NCI-H526 treated with DMSO at 0.1 percent for 48 hours (cell line): ENCODE data around the gene MS4A6E.
"Not testable (repeated sequence)": the region's sequence is repeated elsewhere in the genome, so short reads cannot be mapped to it uniquely, and the experiment has no call there.

ENCODE experiments used
- DNase-seq: peaks from one replicate; lab custom pipeline; 2025; lab: John Stamatoyannopoulos, UW

The MS4A6E gene

DNA sequence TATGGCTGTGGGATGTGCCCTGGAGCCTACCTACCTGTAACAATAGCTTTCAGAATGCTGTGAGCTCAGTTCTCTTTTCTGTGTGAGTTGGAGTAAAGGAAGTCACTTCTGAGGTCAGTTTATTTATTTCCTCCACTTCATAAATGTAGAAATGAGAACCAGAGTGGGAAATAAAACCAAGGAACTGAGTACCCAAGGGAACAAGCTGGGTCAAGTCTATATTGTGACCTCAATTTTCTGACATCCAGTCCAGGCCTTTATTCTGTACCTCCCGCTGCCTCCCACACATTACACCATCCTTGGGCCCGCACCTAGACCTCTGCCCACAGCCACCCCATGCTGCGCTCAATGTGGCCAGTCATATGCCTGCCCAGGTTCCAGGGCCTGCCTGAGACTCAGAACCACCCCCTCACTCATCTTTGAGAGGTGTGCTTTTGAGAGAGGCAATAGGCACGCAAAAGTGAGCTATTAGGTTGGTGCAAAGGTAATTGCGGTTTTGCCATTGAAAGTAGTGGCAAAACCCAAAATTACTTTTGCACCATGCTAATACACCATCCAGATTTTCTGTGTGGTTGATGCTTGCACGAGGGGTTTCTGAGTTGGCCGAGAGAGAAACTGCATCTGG, 9.8 kb downstream of the MS4A6E start:
- DNase-seq: no peak

DNA sequence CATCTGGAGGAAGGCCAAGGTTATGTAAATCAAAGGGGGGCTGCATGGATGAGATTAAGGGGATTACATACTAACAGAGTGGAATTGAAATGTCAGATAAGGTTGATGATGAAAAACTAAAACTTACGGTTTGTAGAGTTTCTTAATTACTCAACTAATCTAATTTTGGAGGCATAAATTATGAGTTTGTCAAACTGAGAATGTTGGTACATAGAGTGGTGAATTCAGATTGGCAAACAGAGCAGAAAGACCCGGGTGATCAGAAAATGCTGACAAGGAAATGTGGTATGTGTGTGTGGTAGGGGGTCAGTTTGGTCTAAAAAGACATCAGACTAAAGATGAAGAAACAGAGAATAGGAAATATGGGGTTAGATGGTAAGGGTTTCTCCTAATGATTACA, 11.0 kb downstream of the MS4A6E start:
- DNase-seq: no peak

DNA sequence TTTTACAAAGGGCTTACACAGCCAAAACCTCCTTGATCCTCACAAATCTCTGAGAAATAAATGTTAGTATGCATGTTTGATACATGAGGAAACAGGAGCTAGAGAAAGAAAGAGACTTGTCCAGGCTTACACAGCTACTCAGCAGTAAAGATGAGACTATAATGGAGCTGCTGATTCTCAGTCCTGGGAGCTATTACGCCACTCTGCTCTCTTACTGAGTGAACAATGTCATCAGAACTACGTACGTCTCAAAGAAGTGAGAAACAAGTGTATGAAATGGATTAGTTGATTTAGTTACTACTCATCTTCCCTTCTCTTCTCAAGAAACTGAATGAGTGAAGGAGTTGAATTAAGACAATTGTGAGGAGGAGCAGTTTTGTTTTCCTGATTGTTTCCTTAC, 12.3 kb downstream of the MS4A6E start:
- no peak for DNase-seq

DNA sequence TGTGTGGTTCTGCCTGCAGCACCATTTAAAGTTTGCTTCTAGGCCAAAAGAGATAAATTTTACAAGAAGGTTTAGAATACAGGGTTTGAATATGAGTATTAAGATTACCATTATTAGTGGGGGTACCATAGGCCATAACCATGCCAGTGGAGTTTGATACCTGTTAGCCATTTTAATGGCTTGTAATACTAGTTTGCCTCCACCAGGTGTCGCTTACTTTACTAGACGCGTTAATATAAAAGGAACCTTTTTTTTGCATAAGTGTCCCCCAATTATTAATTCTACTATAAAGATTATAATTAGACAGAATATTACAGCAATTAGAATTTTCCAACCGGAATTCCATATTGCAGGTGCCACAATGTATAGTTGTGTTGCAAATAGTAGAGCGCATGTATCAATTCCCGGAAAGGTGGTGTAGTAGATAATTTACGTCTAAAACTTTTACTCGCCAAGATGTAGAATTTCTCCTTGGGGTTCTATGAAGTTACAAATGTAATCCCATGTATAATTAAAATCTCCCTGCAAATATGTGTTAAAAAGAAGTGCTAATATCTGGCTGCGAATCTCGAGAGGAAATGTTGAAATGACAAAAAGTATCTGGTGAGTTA, 16.1 kb downstream of the MS4A6E start:
- no peak for DNase-seq

DNA sequence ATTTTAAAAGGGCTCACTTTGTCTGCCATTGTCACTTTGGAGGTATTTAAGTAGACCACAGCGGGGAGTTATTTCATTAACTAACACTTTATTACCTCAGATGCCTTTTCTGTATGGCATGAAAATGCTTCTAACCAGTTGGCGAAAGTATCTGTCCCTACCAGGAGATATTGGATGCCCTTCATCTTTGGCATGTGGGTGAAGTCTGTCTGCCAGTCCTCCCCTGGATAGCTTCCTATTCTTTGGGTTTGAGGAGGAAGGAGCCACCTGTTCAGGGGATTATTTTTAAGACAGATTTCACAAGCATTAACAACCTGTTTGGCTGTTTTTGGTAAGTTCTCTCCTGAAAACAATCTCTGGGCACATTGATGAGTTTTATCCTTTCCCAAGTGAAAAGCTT, 17.1 kb downstream of the MS4A6E start:
- no peak for DNase-seq

DNA sequence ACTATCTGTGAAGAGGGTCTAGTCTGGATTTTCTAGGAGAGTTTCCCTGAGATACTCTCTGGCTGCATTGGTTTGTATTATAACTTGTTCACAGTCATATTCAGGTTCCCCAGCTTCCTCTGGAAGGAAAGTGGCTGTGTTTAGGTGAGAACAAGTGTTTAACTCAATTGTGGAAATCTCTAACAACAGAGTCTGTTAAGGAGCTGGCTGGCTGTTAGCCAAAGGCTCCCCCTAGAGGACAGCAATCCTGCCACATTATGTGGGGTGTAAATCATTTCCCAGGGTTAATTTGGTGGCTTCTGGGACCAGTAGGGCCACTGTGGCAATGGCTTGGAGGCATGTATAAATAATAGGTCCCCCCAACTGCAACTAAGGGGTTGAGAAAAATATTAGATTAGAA, 18.4 kb downstream of the MS4A6E start:
- DNase-seq: no peak

DNA sequence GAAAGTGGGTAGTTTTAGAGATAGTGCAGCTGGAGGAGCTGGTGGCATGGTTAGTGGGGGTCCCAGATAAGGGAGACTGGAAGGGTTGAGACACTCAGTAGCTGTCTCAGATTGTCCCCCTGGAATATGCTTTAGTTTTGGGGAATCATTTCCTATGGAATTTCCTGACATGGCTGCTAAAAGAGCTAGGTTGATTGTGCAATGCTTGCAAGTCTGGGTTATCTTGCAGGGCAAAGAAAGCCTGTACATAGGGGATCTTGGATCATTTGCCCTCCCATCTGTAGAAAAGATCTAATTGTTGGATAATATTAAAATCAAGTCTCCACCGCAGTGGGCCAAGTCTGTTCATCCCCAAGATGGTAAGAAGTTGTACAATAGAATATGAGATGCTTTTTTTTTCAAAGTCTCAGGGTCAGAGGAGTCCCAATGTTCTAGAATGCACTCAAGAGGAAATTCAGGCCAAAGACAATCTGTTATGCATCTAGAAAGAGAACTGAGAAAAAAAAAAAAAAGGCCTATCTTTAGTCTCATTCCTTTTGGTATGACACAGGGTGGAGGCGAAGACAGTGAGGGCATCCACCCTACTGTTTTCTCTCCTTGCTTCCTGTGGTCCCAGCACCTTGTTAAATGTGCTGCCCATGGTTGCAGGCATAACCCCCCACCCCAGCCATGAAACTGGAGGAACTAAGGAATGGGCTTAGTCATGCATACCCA, 20.2 kb downstream of the MS4A6E start:
- DNase-seq: no peak

DNA sequence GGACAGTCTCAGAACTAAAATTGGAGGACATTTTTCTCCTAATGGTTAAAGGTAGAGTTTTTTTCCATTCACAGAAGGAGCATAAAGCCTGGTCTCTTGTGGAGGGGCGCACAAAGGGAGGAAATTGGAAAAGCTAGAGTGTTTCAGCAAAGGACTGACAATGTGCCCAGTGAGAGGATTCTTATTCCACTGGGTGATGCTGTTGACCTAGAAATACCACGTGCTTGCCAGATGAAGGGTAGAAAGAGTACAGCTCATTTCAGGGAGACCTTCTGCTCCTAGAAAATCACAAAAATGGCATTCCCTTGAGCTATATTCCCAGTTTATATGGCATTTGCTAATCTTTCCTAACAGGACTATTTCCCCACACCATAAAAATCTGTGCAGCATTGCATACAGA, 21.1 kb downstream of the MS4A6E start:
- DNase-seq: no peak

DNA sequence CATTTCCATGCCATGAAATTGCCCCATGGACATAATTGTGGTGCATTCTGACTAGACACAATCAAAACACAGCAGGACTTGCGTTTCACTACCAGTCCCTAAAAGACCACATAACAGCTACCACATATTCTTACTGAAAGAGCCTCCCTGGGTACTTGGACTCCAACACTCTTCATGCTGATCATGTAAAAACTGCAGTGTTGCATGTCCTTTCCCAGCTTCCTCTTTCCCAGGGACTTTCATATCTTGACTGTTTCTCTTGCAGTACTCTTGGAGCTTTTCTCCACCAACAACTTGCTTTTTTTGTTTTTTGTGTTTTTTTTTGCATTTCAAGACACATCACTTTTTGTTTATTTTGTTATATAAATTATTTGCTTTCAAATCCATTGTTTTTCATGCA, 22.9 kb downstream of the MS4A6E start:
- DNase-seq: no peak

DNA sequence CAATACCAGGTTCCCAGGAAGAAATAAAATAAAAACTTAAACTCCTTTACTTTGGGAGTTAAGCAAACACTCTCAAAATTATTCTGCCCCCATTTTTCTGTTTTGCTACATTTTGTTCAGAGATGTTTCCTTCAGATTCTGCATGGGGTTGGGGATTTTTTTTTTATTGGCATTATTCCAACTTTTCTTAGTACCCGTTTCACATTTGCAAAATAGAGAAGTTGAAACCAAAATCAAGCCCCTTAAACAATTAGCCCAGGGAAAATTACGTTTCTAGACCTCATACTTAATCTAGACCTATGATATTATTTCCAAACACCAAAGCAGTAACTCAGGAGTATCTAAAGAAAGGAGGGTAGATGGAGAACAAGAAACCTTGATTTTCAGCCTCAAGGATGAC, 30.7 kb downstream of the MS4A6E start:
- DNase-seq: no peak

DNA sequence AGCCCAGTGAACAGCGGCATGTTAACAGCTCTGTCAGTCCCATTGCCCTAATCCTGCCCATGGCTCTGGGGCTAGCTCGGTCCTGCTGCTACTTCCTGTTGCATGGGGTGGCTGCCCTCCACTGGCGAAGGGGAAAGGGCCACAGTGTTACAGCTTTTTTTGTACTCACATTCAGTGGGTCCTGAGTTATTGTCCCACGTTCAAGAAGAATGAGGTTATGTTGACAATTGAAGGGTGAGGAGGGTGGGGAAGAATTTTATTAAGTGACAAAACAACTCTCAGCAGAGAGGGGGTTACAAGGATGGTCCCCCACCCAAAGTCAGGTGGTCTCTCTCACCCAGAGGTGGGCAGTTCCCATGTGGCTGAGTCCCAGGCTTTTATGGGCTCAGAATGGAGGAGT, 33.6 kb downstream of the MS4A6E start:
- DNase-seq: no peak

DNA sequence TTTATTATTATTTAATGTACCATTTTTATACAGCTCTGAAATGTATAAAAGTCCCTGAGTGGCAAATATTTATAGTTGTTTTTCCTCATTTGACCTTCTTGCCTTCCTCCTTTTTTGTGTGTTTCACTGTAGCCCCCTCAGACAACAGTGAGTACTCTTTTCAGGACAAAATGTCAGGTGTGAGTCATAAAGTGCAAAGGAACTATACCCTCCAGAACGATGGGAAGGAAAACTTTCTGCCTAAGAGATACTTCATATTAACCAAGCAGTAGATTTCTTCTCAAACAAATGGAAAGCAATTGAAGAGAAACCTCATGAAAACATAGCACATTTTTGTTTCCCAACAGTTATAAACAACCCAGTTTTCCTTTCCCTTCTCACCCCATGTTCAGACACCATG, 35.2 kb downstream of the MS4A6E start:
- DNase-seq: no peak

DNA sequence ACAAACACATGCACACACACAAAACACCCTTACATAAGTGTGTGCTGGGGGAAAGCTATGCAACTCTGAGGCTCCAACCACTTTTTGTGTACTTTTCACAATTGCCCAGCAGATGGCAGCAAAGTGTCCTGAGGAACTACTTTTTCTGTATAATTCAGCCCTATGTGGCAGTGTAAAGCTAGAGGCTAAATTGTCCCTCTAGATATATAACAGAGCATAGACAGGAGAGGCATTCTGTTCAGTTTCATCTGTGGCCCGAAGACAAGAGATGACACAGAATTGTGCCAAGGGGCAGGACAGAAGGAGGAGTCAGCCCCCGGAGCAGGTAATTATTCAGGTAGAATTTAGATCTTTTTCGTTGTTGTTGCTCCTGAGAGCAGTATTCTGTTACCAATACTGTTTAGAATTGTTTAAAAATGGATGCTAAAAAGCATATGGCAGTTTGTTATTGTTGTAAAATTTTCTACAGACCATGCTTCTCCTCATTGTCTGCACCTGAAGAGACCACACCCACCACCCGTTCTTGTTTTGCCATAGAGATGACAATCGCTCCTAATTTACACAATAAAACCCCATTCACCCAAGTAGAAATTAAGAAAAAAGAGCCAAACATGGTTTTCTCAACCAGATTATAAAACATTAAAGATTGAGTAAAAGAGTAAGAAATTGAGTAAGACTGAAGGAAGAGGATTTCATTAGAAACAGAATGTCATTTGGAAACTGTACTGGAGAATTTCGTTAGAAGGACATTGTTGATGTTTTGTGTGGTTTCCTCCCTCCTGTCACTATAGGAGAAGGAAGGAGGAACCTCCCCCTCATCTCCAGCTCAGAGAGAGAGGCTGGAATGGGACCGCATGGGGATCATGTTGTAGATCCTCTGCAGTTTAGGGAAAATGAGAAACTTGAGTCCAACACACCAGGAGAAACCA, 36.8 kb downstream of the MS4A6E start:
- DNase-seq: peak; percentile 25

DNA sequence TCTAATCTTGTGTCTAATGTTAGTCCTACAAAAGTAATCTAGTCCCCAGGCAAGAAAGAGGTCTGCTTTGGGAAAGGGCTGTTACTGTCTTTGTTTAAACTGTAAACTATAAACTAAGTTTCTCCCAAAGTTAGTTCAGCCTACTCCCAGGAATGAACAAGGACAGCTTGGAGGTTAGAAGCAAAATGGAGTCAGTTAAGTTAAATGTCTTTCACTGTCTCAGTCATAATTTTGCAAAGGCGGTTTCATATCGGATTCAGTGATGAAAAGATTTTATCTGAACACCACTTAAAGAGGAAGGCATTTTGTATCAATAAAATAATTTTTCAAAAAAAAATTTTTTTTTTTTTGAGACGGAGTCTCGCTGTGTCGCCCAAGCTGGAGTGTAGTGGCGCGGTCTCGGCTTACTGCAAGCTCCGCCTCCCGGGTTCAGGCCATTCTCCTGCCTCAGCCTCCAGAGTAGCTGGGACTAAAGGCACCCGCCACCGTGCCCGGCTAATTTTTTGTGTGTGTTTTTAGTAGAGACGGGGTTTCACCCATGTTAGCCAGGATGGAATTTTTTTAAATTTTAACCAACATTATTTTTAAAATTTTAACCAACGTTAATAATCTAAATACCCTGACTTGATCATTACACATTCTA, 39.3 kb downstream of the MS4A6E start:
- not testable (repeated sequence) for DNase-seq

DNA sequence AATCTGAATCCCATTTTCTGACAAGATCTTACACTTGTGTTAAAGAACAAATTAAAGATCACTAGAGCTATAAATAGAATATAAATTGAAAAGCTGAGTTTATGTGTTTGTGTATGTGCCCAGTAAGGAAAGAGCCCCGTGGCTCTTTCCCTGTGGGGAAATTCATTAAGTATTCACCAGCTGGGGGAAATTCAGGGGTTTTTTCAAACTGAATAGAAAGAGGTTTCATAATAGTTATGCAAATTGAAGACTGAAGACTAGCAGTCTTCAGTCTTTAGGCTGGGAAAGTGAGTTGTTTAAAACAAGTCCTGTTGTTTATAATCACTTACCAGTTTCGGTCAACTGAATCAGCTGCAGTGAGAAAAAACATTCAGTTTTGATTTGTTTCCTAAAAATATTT, 40.0 kb downstream of the MS4A6E start:
- DNase-seq: no peak

DNA sequence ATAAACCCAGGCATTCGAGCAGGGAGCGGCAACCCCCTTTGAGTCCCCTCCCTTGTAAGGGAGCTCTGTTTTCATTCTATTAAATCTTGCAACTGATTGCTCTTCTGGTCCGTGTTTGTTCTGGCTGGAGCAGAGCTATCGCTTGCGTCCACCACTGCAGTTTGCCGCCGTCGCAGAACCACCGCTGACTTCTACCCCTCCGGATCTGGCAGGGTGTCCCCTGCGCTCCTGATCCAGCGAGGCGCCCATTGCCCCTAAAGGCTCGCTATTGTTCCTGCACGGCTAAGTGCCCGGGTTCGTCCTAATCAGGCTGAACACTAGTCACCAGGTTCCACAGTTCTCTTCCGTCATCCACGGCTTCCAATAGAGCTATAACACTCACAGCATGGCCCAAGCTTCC, 40.8 kb downstream of the MS4A6E start:
- no peak for DNase-seq

DNA sequence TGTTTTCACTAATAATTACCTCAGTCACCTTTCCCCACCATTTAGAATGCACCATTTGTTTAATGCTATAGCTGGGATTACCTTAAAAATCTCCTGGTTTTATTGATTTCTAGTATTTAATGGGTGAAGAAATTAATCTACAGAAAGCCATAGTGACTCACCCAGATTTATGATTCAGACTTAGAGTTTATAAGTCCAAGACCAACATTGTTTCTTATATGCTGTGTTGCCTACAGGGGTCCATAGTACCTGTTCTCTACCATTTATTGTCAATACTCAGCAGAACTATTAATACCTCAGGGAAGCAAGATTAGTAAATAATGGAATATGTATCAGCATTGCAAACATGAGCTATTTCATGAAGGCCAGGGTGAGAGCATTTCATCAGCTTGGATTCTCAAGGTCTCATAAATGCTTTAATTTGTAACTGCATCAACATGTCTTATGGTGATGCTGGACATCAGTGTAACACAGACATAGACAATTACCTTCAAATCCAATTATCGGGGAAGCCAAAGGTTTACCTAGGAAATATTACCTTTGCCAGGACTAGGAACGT, 43.3 kb downstream of the MS4A6E start:
- DNase-seq: no peak

DNA sequence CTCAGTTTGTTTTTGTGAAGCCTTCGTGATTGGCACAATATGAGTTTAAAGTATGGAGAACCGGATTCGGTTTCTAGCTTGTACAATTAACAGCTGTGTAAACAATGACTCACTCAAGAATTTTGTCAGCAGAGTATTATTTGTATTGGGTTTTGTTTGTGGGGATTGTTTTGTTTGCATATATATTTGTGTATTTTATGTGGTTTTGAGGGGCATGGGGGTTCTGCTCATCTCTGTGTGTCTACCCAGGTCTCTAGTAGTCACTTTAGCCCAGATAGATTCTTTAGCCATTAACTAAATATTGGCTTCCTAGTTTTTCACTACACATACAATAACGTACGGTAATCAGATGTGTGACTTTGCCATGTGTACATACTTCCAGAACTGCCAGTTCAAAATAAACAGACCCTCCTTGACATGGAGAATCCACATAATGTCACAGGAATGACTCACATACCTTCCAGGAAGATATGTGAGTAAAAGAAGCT, 43.8 kb downstream of the MS4A6E start:
- DNase-seq: no peak

DNA sequence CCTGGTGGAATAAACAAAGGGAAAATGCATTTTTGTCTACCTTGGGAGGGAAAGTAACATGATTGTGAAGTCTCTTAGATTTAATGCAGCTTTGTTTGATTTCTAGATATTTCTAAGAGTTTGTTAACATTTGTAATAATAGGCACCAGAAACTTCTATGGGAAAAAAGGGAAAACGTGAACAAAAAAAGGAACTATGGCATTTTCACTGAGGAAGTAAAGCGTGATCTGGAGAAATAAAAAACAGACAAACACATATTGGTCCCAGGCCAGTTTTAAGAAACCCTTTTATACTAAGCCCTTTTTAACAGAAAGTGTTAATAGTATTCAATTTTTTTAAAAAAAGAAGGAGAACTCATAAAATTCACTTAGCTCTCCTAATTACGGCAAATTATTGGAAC, 44.3 kb downstream of the MS4A6E start:
- DNase-seq: no peak

DNA sequence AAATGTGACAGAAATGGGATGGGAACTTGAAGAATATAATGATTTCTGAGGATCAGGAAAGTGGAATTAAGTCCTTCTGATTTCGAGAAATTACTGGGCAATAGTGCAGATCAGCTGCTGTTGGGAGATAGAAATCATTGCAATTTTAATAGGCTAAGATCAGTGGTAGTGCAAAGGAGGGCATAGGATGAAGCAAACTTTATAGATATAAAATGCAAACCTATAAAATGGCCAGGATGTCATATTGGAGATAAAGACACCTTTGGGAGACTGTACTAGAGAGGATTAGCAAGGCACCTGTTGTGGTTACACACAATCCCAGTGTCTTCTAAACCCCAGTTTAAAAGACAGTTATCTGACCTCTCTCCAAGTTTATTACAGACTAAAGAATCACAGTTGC, 44.8 kb downstream of the MS4A6E start:
- no peak for DNase-seq

DNA sequence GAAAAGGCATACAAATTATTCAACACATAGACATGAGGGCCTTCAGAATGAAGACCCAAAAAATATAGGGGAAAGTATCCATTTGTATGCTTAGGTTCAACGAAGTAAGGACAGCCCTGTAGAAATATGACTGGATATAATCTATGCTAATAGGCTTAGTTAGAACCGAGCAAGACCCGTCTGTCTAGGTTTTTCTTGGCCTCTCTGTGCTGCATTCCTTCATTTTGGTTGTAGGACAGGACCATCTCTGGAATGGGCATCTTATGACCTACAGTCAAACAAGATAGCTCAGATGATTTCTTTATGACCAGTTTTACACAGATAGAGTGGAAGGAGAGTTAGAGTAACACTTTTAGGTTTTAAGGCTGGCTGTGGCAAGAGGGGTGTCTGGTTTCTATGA, 45.7 kb downstream of the MS4A6E start:
- no peak for DNase-seq

DNA sequence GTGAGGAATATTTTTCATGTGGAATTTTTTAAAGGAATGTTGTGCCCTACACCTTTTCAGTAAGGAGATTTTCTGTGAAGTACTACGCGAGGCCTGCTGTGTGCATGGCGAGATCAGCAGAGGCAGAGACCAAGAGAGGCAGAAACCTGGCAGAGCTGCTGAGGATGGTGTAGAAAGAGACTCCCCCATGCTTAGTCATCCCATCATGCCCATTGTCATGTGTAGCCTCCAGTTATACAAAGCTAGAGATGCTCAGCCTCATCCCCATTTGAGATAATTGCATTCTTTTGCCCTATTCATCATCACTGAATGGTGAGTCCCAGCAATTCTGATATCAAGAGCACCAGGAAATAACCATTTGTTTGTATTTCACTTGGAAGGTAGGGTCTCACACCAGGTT, 48.3 kb downstream of the MS4A6E start:
- DNase-seq: no peak
